HepG2 (cell line): Measurements from ENCODE around the gene ITGA2. TPM values are rescaled to one million over a fixed set of nuclear protein-coding genes. Genes with fewer than 3 reads are reported as not detected.
A peak's percentile ranks its signal among the peaks of the same experiment; 100 is the strongest.

Source experiments
- CEBPG ChIP-seq: IDR thresholded peaks from 2 replicates; pipeline ENCODE4 v1.6.1; 2016
- FOXK2 ChIP-seq: fragments of 450-650 bp; IDR thresholded peaks from 2 replicates; pipeline ENCODE4 v1.6.1; 2016
- GTF3A ChIP-seq: sonication (generic); formaldehyde crosslinking; conservative IDR thresholded peaks from 2 replicates; pipeline ENCODE4 v1.4.0; 2020; ENCODE audit warnings: mild to moderate bottlenecking, missing genetic modification reagents
- HNRNPUL1 ChIP-seq: fragments of 200-400 bp; formaldehyde crosslinking; IDR thresholded peaks from 2 replicates; pipeline ENCODE4 v1.6.1; 2017; ENCODE audit warnings: low read depth, mild to moderate bottlenecking, low read length, moderate library complexity
- HOXA3 ChIP-seq: sonication (generic); formaldehyde crosslinking; IDR thresholded peaks from 2 replicates; pipeline ENCODE4 v1.5.0; 2020; ENCODE audit warnings: missing genetic modification reagents
- IRF1 ChIP-seq: sonication (generic); formaldehyde crosslinking; IDR thresholded peaks from 2 replicates; pipeline ENCODE4 v1.4.0; 2020; ENCODE audit warnings: low read depth, mild to moderate bottlenecking, missing genetic modification reagents
- NFYC ChIP-seq: IDR thresholded peaks from 2 replicates; pipeline ENCODE4 v1.6.1; 2016; ENCODE audit warnings: missing genetic modification reagents, missing compliant biosample characterization
- POGK ChIP-seq: sonication (generic); formaldehyde crosslinking; conservative IDR thresholded peaks from 2 replicates; pipeline ENCODE4 v1.8.0; 2022; ENCODE audit warnings: mild to moderate bottlenecking, moderate library complexity, missing genetic modification reagents
- RFX3 ChIP-seq: IDR thresholded peaks from 2 replicates; pipeline ENCODE4 v1.6.1; 2016; ENCODE audit warnings: missing biosample characterization, missing genetic modification reagents
- SIN3B ChIP-seq: fragments of 150-350 bp; IDR thresholded peaks from 2 replicates; pipeline ENCODE4 v1.6.1; 2014; ENCODE audit warnings: low read length
- SNAPC2 ChIP-seq: sonication (generic); formaldehyde crosslinking; IDR thresholded peaks from 2 replicates; pipeline ENCODE4 v1.8.1; 2022; ENCODE audit warnings: mild to moderate bottlenecking, missing genetic modification reagents
- TBX3 ChIP-seq: fragments of 450-650 bp; IDR thresholded peaks from 2 replicates; pipeline ENCODE4 v1.6.1; 2017; ENCODE audit warnings: antibody characterized with exemption, mild to moderate bottlenecking, inconsistent platforms, borderline replicate concordance
- TP53 ChIP-seq: sonication (generic); formaldehyde crosslinking; conservative IDR thresholded peaks from 2 replicates; pipeline ENCODE4 v1.4.0; 2020; ENCODE audit warnings: missing genetic modification reagents
- ZBTB14 ChIP-seq: sonication (generic); formaldehyde crosslinking; IDR thresholded peaks from 2 replicates; pipeline ENCODE4 v1.4.0; 2020; ENCODE audit warnings: missing genetic modification reagents
- ZMYM2 ChIP-seq: sonication (generic); formaldehyde crosslinking; IDR thresholded peaks from 2 replicates; pipeline ENCODE4 v1.8.0; 2022; ENCODE audit warnings: mild to moderate bottlenecking, missing genetic modification reagents
- ZNF101 ChIP-seq: sonication (generic); formaldehyde crosslinking; IDR thresholded peaks from 2 replicates; pipeline ENCODE4 v1.4.0; 2020; ENCODE audit warnings: mild to moderate bottlenecking, low read depth, missing genetic modification reagents, borderline replicate concordance
- ZNF136 ChIP-seq: sonication (generic); formaldehyde crosslinking; IDR thresholded peaks from 2 replicates; pipeline ENCODE4 v1.8.1; 2022; ENCODE audit warnings: low read depth, mild to moderate bottlenecking, moderate library complexity, missing genetic modification reagents
- ZNF24 ChIP-seq: fragments of 450-650 bp; IDR thresholded peaks from 2 replicates; pipeline ENCODE4 v1.6.1; 2017; ENCODE audit warnings: antibody characterized with exemption, mild to moderate bottlenecking
- ZNF331 ChIP-seq: sonication (generic); formaldehyde crosslinking; IDR thresholded peaks from 2 replicates; pipeline ENCODE4 v1.4.0; 2020; ENCODE audit warnings: missing genetic modification reagents
- ZNF333 ChIP-seq: sonication (generic); formaldehyde crosslinking; IDR thresholded peaks from 2 replicates; pipeline ENCODE4 v1.4.0; 2020; ENCODE audit warnings: mild to moderate bottlenecking, missing genetic modification reagents, borderline replicate concordance
- ZNF33A ChIP-seq: sonication (generic); formaldehyde crosslinking; IDR thresholded peaks from 2 replicates; pipeline ENCODE4 v1.5.1; 2020; ENCODE audit warnings: missing genetic modification reagents, mild to moderate bottlenecking, moderate library complexity, borderline replicate concordance
- ZNF343 ChIP-seq: sonication (generic); formaldehyde crosslinking; IDR thresholded peaks from 2 replicates; pipeline ENCODE4 v1.4.0; 2020; ENCODE audit warnings: mild to moderate bottlenecking, missing genetic modification reagents
- ZNF547 ChIP-seq: sonication (generic); formaldehyde crosslinking; IDR thresholded peaks from 2 replicates; pipeline ENCODE4 v1.5.1; 2020; ENCODE audit warnings: mild to moderate bottlenecking, missing genetic modification reagents
- ZNF672 ChIP-seq: sonication (generic); formaldehyde crosslinking; IDR thresholded peaks from 2 replicates; pipeline ENCODE4 v1.8.1; 2022; ENCODE audit warnings: missing genetic modification reagents
- ZNF691 ChIP-seq: sonication (generic); formaldehyde crosslinking; IDR thresholded peaks from 2 replicates; pipeline ENCODE4 v1.4.0; 2020; ENCODE audit warnings: missing genetic modification reagents, low read depth, mild to moderate bottlenecking, borderline replicate concordance
- ZNF777 ChIP-seq: sonication (generic); formaldehyde crosslinking; IDR thresholded peaks from 2 replicates; pipeline ENCODE4 v1.4.0; 2020; ENCODE audit warnings: missing genetic modification reagents
- ZNF891 ChIP-seq: sonication (generic); formaldehyde crosslinking; IDR thresholded peaks from 2 replicates; pipeline ENCODE4 v1.5.0; 2020; ENCODE audit warnings: mild to moderate bottlenecking, missing genetic modification reagents
- polyA plus RNA-seq, 8 experiments: library from polyadenylated mRNA; depleted of rRNA in 3 of 8; stranded (reverse) in 7 of 8; unstranded in 1 of 8; fragments of >200 nt; fragmentation: Illumina TruSeq in 4 of 8; extraction: Trizol in 4 of 8; gene quantifications; 2 replicates each; pipeline versions ENCODE4 v1.2.1 to v1.2.3, GENCODE V29; 2011 to 2016; ENCODE audit warnings: low read depth in 4 of 8, missing spikeins in 1 of 8, mixed read lengths in 1 of 8; ENCODE audit not compliant: insufficient read depth in 1 of 8
- total RNA-seq, 5 experiments: library from RNA; depleted of rRNA; stranded (reverse); fragments of >200 nt; fragmentation: Illumina TruSeq; extraction: Trizol; gene quantifications; 2 replicates each; pipeline ENCODE4 v1.2.3, GENCODE V29; 2016; ENCODE audit warnings: low read depth in 1 of 5

Gene ITGA2
- total and polyA plus RNA-seq, 2 of the 13 experiments (the other 11 are each of a cell fraction or from before 2014, with no cell fraction given): 15.8 to 58.3 TPM

GRCh38 chr5:53109443-53110127 lies 120.4 kb downstream of the ITGA2 start, which contains the start of gene MOCS2 (continued):
- TF ChIP-seq SNAPC2 (CRISPR knock-in tag) (no peak), POGK (CRISPR knock-in tag) (0 out of 2 replicates have a peak, but pooled peaks have one; percentile 32), ZNF33A (CRISPR knock-in tag) (no peak), ZMYM2 (CRISPR knock-in tag) (no peak), TBX3 (no peak), NFYC (CRISPR knock-in tag) (no peak), ZNF24 (no peak), ZNF891 (CRISPR knock-in tag) (peak; percentile 80), ZBTB14 (CRISPR knock-in tag) (no peak), HOXA3 (peak; percentile 57), SIN3B (no peak), ZNF333 (CRISPR knock-in tag) (no peak), GTF3A (CRISPR knock-in tag) (0 out of 2 replicates have a peak, but pooled peaks have one; percentile 44), ZNF136 (CRISPR knock-in tag) (no peak), RFX3 (CRISPR knock-in tag) (no peak), ZNF547 (0 out of 2 replicates have a peak, but pooled peaks have one; percentile 40), ZNF343 (CRISPR knock-in tag) (no peak), HNRNPUL1 (no peak), CEBPG (CRISPR knock-in tag) (no peak), ZNF101 (CRISPR knock-in tag) (no peak), ZNF672 (no peak), TP53 (CRISPR knock-in tag) (no peak; the same call in 1 of the 2 replicates), ZNF691 (no peak), FOXK2 (no peak), IRF1 (CRISPR knock-in tag) (0 out of 2 replicates have a peak, but pooled peaks have one; percentile 59), ZNF331 (CRISPR knock-in tag) (peak; percentile 51; the same call in 1 of the 2 replicates), ZNF777 (CRISPR knock-in tag) (peak; percentile 95)
